HFFc6 (cell line): ENCODE results near the gene TTLL1. TPM values are rescaled to one million over a fixed set of nuclear protein-coding genes. Genes with fewer than 3 reads are reported as not detected.

ENCODE experiments used
- DNase-seq: peaks from one replicate; pipeline ENCODE4 v3.0.0-alpha.2; 2018
- H3K27ac Mint-ChIP-seq: 2 replicates; pipeline ENCODE4 v1.8.0; 2020; ENCODE audit warnings: mild to moderate bottlenecking, mixed read lengths
- H3K27me3 Mint-ChIP-seq: 2 replicates; pipeline ENCODE4 v1.8.0; 2021; ENCODE audit warnings: mild to moderate bottlenecking, moderate library complexity, mixed read lengths; ENCODE audit not compliant: insufficient read depth
- H3K36me3 Mint-ChIP-seq: 2 replicates; pipeline ENCODE4 v1.8.0; 2021; ENCODE audit warnings: low read depth, mixed read lengths
- H3K4me1 Mint-ChIP-seq: 2 replicates; pipeline ENCODE4 v1.8.0; 2020; ENCODE audit warnings: low read depth, mixed read lengths
- H3K4me3 Mint-ChIP-seq: 2 replicates; pipeline ENCODE4 v1.8.0; 2020; ENCODE audit warnings: mild to moderate bottlenecking, moderate library complexity, mixed read lengths
- H3K9me3 Mint-ChIP-seq: 2 replicates; pipeline ENCODE4 v1.8.0; 2020; ENCODE audit warnings: mild to moderate bottlenecking, mixed read lengths
- total RNA-seq, 6 experiments: library from RNA; stranded (reverse); fragmentation: NEBNext Ultra II Directional; extraction: Animal tissue kit (Norgen Biotek cat#: 25700); gene quantifications; 2 replicates in 1 of 6; 3 replicates in 5 of 6; pipeline ENCODE4 v1.2.3, GENCODE V29; 2021
- TF ChIP-seq, protein P1 (sequence below): fragments of 200-600 bp; sonication (generic); IDR thresholded peaks from 2 replicates; pipeline ENCODE4 v1.5.0; 2021; ENCODE audit warnings: antibody characterized with exemption, mild to moderate bottlenecking

TTLL1 gene
- total RNA-seq, 6 experiments from 2014 or later = 5.7 to 7.7 (median 6.5) TPM

GRCh38 chr22:43128116-43128515 is 38.9 kb upstream of the TTLL1 start:
- Mint-ChIP-seq H3K36me3 (no peaks in the 10 kb centered on the region), H3K27ac (no peak overlapping the region), H3K4me1 (peaks cover 14% of the 10 kb centered on the region), H3K27me3 (no peaks in the 10 kb centered on the region; the same call in none of the 2 replicates), H3K9me3 (no peaks in the 10 kb centered on the region), H3K4me3 (no peak overlapping the region)
- TF ChIP-seq, protein P1, sequence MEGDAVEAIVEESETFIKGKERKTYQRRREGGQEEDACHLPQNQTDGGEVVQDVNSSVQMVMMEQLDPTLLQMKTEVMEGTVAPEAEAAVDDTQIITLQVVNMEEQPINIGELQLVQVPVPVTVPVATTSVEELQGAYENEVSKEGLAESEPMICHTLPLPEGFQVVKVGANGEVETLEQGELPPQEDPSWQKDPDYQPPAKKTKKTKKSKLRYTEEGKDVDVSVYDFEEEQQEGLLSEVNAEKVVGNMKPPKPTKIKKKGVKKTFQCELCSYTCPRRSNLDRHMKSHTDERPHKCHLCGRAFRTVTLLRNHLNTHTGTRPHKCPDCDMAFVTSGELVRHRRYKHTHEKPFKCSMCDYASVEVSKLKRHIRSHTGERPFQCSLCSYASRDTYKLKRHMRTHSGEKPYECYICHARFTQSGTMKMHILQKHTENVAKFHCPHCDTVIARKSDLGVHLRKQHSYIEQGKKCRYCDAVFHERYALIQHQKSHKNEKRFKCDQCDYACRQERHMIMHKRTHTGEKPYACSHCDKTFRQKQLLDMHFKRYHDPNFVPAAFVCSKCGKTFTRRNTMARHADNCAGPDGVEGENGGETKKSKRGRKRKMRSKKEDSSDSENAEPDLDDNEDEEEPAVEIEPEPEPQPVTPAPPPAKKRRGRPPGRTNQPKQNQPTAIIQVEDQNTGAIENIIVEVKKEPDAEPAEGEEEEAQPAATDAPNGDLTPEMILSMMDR = no peak
- no peak for DNase-seq

DNA sequence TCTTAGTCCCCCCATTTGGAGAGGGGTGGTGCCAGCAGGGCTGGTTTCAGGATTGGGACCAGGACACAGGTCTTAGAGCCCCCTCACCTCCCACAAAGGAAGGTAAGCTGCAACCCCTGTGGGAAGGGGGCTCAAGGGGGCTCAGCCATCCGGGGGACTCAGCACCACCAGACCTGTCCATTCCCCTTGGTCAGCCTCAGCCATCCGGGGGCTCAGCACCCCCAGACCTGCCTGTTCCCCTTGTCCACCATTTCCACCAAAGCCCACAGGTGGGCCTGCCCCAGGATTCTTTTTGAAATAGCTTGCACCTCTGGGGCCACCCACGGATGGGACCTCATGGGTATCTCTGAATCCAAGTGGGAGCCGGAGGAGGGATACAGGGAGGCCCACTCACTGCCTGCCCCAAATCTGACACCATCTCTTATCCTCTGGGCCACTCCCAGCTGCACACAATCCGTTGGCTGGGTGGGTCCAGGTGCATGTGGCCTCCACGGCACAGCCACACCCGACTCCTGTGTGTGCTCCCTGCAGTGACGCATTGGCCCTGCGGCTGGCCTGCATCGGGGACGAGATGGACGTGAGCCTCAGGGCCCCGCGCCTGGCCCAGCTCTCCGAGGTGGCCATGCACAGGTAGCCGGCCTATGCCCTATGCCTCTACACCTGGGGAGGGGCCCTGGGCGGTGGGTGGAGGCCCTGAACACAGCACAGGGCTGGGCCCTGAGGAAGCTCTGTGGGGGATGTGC is 38.1 kb upstream of the TTLL1 start:
- TF ChIP-seq, protein P1 = no peak
- Mint-ChIP-seq H3K4me1 (peaks cover 14% of the 10 kb centered on the region), H3K27me3 (no peaks in the 10 kb centered on the region; the same call in none of the 2 replicates), H3K9me3 (no peaks in the 10 kb centered on the region), H3K27ac (peak overlapping the region; percentile 75), H3K4me3 (no peak overlapping the region), H3K36me3 (no peaks in the 10 kb centered on the region)
- DNase-seq = no peak

DNA sequence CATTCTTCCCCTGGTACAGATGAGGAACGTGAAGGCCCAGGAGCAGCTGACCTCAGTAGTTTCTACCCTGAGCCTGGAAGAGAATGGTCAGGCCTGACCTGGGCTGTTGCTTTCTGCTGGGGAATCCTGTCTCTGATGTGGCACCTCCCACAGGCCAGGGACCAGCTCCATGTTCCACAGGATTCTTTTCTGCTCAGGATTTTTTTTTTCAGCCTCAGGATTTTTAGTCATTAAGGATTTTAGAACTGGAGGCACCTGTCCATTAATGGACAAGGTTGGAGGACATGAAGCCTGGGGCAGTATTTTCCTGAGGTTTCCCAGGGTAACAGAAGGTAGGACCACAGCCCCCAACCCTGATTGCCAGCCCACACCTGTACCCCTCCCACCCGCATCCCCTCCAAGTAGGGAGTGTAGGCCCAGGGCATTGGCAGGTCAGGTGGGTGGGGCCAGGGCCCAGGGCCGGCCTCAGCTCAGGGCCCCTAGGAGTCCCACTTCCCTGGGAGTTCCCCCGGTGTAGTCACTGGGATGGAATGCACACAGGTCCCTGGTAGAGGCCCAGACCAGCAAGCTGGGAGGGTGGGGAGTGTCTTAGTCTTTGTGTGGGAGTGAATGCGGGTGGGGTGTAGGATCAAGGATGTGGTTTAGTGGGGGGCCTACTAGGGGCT is 37.4 kb upstream of the TTLL1 start:
- Mint-ChIP-seq H3K9me3 (no peaks in the 10 kb centered on the region), H3K4me1 (peaks cover 14% of the 10 kb centered on the region), H3K27me3 (no peaks in the 10 kb centered on the region; the same call in none of the 2 replicates), H3K27ac (peak overlapping the region; percentile 75), H3K36me3 (no peaks in the 10 kb centered on the region), H3K4me3 (no peak overlapping the region)
- DNase-seq = peak; percentile 59
- TF ChIP-seq, protein P1 = no peak

DNA sequence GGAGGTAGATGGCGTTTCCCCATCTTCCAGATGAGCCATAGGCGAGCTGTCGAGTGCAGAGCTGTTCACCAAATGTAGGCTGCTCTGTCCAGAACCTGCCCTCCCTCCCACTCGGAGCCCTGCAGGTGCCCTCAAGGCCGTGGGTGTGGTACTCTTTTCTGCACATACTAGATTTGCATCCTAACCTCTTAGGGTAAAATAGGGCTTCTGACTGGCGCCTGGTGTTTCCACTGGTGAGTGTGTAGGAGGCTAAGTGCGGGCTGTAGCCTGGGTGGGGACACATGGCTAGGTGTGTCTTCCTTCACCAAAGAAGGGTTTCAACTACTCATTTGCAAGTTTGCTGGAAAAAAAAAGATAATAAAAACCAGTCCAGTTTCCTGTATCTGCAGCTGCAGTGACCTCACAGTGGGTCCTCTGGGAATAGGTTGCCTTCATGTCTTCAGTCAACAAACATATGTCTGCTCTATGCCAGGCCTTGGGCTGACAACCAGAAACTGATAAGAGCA is 29.8 kb upstream of the TTLL1 start:
- Mint-ChIP-seq H3K4me3 (no peak overlapping the region), H3K36me3 (no peaks in the 10 kb centered on the region), H3K27ac (no peak overlapping the region), H3K27me3 (peaks cover 8% of the 10 kb centered on the region), H3K9me3 (no peaks in the 10 kb centered on the region), H3K4me1 (no peaks in the 10 kb centered on the region)
- TF ChIP-seq, protein P1 = no peak
- DNase-seq = no peak

GRCh38 chr22:43118024-43118849 is 29.0 kb upstream of the TTLL1 start:
- H3K27ac Mint-ChIP-seq = no peak overlapping the region
- no peaks in the 10 kb centered on the region for H3K36me3 Mint-ChIP-seq
- no peaks in the 10 kb centered on the region for H3K4me1 Mint-ChIP-seq
- H3K4me3 Mint-ChIP-seq = no peak overlapping the region
- TF ChIP-seq, protein P1 = no peak
- no peaks in the 10 kb centered on the region for H3K9me3 Mint-ChIP-seq
- peaks cover 15% of the 10 kb centered on the region for H3K27me3 Mint-ChIP-seq
- no peak for DNase-seq
